Measurements from ENCODE around the gene FNDC8.
A peak's percentile ranks its signal among the peaks of the same experiment; 100 is the strongest.
"Not testable (repeated sequence)": the region's sequence is repeated elsewhere in the genome, so short reads cannot be mapped to it uniquely, and the experiment has no call there.

Gene FNDC8

DNA sequence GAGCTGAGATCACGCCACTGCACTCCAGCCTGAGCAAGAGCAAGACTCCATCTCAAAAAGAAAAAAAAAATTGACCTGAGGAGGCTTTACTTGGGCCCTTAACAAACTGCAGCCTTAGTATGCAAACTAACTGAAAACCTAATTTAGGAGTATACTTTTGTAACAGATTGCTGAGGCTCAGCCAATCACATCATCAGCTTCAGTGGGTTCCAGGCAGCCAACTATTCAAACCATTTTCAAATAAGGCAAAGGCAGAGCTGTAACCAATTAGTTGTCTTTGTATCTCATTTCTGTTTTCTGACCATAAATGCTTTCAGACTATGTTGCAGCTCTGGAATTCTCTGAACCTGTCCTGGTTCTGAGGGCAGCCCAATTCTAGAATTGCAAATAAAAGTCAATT is 25.7 kb upstream of the FNDC8 start:
- DNase-seq (ENCODE audit: low spot score), result no peak

DNA sequence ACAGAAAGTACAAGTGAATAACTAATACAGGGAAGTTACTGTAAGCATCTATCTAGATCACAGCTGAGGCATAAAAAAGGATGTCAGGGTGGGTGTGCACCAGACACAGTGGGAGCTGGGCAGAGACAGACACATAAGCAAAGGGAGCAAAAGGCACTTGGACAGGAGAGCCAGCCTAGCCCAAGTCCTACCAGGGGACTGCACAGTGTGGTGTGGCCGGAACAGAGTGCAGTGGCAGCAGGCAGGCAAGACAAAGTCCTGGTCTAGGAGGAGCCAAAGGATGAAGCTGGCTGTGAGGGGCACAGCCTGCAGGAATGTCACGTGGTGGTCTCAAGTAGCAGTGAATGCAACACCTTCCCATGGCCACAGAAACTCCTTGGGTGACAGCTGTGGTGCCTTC is 23.6 kb upstream of the FNDC8 start:
- no peak for DNase-seq (ENCODE audit: low spot score)

DNA sequence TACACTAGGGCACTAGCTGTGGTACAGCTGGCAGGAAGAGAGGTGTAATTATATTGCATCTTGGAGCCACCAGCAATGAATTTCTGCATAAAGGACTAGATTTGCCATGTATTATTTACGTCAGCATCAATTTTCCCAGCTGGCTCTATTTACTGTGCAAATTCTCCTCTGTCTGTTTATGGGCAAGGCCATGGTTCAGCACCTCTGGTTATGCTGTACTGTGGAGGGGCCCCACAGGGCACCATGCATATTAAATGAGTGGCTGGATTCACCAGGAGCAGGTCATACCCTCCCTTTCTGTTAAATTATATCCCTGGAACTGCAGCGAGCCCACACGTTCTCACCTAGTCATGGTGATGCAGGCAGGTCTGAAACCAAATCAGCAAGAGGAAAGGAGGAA is 21.5 kb upstream of the FNDC8 start:
- DNase-seq (ENCODE audit: low spot score), result no peak

DNA sequence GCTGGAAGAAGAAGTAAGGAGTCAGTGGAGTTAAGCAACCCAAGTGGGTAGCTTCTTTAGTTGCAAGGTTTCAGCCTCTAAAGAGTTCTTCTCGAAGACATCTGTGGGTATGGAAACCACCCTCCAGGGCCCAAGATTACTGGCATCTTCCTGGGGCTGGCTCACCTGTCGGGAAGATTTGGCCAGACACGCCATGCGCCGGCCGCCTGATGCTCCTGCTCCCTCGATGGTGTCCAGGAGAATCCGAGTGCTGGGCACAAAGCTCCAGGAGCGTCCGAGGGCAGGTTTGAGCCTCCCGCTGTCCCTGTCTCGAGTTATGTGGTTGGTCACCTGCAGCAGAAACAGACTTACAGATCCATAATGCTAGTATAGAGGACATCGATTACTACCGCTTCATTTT is 20.4 kb upstream of the FNDC8 start:
- DNase-seq (ENCODE audit: low spot score), result no peak

DNA sequence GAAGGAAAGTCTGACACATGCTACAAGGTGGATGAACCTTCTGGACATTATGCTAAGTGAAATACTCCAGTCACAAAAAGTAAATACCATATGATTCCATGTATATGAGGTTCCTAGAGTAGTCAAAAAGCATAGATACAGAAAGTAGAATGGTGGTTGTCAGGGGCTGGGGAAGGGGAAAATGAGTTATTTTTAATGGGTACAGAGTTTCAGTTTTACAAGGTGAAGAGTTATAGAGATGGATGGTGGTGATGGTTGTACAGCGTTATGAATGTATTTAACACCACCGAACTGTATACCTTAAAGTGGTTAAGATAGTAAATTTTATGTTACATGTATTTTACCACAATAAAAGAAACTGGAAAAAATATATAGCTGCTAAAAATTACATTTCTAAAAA is 19.7 kb upstream of the FNDC8 start:
- no peak for DNase-seq (ENCODE audit: low spot score)

DNA sequence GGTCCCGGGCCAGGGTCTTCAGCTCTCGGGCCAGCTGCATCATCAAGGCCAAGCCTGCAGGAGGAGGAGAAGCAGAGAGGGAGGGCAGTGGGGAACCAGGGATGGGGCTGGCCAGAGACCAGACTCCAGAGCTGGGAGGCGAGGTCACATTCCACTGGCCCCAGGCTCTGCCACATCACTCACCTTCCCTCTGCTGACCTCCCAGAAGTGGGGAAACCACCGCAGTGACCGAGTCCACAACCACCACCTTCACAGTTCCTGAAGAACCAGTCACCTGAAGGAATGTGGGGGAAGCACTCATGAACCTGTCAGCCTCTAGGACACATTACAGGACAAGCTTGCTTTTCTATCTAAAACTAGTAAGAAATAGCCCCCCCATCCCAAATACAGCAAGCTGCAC is 18.1 kb upstream of the FNDC8 start:
- no peak for DNase-seq (ENCODE audit: low spot score)

DNA sequence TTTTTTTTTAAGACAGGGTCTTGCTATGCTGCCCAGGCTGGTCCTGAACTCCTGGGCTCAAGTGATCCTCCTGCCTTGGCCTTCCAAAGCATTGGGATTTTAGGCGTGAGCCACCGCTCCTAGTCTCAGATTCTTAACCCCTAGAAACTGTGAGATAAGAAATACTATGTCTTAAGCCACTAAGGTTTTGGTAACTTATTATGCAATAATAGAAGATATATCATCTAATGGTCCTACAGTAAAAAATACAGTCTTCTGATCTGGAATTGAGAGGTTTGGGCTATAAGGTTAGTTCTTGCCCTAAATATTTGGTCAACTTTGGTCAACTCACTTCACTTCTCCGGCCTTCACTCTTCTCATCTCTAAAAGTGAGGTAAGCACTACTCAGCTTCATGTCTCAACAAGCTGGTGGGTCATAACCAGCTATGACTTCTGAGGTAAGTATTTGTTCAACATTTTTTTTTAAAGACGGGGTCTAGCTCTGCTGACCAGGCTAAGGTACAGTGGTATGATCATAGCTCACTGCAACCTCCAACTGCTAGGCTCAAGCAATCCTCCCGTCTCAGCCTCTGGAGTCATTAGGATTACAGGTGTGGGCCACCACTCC is 16.5 kb upstream of the FNDC8 start:
- no peak for DNase-seq (ENCODE audit: low spot score)

DNA sequence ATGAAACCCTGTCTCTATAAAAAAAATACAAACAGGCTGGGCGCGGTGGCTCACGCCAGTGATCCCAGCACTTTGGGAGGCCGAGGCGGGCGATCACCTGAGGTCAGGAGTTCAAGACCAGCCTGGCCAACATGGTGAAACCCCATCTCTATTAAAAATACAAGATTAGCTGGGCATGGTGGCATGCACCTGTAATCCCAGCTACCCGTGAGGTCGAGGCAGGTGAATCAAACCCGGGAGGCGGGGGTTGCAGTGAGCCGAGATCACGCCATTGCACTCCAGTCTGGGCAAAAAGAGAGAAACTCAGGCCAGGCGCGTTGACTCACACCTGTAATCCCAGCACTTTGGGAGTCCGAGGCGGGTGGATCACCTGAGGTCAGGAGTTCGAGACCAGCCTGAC is 10.6 kb upstream of the FNDC8 start:
- DNase-seq (ENCODE audit: low spot score), result not testable (repeated sequence)

DNA sequence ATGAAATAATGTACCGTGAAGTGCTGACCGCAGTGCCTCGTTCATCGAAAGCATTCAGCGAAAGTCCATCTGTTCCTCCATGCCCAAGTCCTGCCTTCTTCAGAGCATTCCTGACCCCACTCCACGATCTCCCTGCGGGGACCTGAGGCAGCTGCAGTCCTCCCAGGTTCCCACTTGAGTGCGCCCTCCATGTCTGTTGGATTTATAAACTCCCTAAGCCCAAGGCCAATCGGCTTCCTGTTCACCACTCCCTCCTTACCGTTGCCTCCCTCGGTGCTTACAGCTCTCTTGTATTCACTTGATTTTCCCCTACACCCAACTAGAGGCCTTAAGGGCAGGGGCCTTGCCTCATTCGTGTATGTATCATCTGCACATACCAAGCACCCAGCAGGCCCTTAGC is 4.6 kb upstream of the FNDC8 start:
- no peak for DNase-seq (ENCODE audit: low spot score)

DNA sequence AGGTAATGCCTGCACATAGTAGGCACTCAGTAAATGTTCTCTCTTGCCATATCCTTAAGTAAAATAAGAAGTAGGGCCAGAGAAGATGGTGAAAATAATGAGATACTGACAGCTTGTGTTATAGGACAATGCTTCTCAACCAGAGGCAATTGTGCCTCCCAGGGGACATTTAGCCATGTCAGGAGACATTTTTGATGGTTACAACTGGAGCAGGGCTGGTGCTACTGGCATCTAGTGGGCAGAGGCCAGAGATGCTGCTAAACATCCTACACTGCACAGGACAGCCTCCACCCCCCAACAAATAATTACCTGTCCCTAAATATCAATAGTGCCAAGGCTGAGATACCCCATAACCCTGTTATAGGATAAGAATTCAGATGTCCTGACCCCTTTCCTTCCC is 3.4 kb upstream of the FNDC8 start:
- peak; percentile 56 for DNase-seq (ENCODE audit: low spot score)

DNA sequence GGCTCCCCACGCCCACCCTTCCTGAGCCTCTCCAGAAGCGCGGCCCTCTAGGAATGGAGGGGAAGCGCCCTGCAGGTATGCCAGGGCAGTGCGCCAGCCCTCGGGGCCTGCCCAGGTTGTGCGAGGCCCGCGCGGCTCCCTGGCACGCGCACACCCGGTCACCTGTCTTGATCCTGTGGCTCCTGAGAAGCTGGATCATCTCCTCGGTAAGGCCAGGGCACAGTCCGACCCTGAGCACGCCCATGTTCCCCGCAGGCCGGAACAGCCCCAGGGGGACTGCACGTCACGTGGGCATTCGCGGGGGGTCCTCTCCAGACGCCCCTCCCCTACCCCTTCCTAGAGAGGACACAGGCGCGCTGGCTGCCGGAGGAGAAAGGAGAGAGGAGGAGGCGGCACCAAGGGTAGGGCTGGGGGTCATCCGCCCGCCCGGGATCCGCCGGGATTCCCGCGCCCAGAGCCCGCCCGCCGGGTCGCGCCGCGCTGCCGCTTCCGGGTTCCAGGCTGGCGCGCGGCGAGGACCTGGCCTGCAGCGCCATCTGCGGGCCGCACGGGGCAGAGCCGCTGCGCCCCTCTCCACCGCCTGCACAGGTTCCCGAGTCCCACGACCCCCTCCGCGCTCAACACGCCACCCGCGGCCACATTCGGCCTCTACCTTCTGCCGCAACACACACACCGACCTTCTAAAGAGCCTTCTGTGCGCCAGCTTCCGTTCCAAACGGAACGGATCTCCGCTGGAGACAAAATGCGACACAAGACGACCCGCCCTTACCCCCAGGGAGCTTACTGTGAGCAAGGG is 1.8 kb upstream of the FNDC8 start, which contains the start of gene RAD51D:
TSS of gene RAD51D (minus strand) at position 491 of the 796 bp plus-strand sequence. CDS start at position 244, 247 bp downstream.
- DNase-seq (ENCODE audit: low spot score), result peak; percentile 77

DNA sequence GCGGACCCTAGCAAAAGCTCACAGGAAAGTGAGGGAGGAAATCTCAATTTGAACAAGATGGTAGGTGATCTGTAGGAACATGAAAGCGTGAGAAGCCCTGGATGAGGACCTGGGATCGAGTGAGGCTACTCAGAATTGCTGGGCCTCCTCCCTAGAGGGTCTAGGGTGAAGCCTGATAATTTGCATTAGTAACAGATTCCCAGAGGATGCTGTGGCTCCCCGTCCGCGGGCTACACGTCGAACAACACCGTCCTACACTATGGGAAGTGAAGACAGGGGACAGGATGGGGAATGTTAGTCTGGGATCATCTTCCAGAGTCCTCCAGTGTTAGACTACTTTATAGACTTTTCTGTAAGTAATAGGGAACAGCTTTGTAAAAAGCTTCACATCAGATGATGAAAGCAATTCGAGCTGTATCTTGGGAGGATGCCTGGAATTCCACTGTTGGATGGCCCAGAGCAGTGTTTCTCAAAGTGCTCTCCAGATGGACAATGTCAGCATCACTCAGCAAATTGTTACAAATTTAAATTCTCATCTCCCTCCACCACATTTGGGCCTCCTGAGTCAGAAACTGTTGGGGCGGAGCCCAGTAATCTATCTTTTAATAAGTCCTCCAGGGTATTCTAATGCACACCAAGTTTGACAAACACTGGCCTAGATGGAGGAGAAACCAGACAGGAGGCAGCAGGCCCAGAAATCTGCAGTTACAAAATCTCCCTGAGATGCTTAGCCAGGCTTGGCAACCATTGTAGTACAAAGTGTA is 6.5 kb downstream of the FNDC8 start:
- DNase-seq (ENCODE audit: low spot score), result no peak

DNA sequence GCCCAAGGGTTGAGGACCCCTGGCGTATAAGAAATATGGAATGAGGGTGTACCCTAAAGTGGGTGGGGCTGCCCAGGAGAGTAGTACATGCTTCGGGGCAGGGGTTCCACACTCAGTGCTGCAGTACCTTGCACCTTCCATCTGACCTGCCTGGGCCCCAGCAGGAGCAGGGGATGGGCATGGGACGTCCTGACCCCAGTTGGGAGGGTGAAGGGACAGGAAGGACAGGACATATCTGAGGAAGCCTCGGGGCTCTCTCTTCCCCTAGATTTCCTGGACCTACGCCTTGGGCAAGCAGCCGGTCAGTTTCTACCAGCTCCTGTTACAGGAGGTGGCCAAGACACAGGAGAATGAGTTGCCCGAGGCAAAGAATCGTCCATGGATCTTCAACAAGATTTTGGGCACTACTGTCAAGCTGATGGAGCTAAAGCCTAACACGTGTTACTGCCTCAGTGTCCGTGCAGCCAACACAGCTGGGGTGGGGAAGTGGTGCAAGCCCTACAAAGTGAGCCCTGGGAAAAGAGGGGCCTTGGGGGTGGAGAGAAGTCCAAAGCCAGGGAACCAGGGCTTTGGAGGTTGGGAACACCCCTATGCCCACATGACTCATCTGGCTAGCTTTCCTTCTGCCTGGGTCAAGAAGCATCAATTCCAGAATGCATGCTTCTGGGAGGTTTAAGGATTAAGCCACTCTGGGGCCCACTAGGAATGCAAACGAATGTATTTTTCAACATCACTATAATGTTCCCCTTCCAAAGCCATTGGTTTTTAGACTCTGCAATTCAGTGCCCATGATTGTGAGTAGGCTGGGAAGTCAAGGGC is 7.9 kb downstream of the FNDC8 start:
- DNase-seq (ENCODE audit: low spot score), result no peak

DNA sequence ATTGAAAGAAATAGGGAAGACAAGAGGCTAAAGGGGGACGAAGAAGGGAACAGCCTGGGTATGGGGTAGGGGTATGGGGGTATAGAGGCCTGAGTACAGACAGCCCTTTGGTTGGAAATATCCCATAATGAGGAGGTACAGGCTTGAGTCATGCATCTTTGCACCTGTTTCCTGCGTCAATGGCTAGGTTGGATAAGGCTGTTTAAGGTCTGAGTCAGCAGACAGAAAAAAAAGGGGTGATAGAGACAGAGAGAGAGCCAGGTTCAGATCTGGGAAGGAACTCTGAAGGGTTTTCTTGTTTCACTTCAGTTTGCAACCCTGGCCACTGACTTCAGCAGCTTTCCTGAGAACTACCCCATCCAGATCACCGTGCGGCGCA is 8.5 kb downstream of the FNDC8 start:
- DNase-seq (ENCODE audit: low spot score), result no peak

DNA sequence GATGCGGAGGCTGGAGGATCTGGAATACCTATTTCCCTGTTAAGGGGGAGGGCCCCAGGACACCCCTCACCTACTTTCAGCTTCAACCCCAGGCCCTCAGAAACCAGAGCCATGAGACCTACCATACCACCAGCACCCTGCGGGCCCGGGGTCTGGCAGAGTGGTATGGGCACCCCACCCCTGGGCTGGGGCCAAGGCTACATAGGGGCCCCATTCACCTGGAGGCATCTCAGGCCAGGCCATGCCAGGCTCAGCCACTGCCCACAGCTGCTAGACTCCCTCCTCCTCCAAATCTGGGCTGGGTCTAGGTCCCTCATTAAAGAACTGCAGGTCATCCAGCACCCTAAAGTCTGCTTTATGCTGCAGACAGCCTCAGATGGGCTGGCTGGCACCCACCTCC is 9.0 kb downstream of the FNDC8 start:
- no peak for DNase-seq (ENCODE audit: low spot score)

DNA sequence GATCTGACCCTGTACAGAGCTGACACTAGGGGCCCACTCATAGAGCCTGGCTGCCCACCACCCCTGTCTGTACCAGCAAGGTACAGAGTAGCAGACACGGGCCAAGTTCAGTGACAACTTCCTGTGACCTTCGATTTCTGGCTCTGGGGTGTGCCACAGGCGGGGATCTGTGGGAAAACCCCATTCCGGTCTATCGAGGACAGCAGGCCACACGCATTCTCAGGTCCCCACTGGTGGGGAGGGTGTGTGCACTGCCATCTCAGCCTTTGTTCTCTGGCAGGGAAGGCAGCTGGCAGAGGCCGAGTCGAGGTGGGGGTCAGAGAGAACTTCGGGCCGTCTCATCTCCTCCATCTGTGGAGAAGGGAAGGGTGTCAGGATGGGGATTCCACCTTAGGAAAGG is 10.7 kb downstream of the FNDC8 start:
- no peak for DNase-seq (ENCODE audit: low spot score)

DNA sequence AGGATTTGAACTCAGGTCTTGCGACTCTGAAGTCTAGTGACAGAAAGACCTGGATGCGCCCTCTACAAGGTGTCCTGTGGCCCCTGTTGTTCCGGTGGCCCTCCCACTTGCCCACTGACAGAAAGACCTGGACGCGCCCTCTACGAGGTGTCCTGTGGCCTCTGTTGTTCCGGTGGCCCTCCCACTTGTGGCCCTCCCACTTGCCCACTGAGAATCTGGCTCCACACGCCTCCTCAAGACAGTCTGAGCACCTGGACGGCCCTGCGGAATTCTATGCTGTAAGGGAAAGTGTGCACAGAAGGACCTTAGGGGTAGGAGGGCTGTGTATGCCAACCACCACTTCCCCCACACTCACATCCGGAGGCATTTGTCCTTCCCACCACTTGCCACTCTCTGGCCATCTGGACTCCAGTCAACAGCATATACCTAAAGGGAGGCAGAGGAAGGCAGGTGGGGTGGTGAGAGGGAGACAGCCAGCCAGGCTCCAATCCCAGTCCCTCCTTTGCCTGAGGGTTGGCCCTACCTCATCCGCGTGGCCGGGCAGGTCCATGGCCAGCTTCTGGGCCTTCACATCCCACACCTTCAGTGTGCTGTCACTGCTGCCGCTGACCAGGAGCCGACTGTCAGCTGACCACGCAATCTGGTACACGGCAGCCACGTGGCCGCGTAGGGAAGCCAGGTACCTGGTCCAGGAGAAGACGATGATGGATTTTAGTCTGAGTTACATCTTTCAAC is 11.6 kb downstream of the FNDC8 start:
- DNase-seq (ENCODE audit: low spot score), result no peak

DNA sequence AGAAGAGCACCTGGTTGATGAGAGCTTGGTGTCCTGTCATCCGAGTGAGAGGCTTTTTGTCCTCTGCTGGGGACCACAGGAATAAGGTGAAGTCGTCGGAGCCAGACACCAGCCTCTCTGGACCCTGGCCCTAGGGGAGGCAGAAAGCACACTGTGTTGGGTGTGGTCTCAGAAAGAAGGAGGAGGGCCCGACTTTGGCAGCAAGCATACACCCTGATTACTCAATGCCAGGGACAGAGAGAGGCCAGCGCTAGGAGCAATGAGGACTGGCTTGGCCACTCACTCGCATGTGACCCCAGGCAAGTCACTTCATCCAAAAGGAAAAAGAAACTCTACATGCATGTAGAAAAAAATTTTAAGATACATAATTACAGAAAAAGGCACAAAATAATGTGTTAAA is 13.9 kb downstream of the FNDC8 start:
- no peak for DNase-seq (ENCODE audit: low spot score)

DNA sequence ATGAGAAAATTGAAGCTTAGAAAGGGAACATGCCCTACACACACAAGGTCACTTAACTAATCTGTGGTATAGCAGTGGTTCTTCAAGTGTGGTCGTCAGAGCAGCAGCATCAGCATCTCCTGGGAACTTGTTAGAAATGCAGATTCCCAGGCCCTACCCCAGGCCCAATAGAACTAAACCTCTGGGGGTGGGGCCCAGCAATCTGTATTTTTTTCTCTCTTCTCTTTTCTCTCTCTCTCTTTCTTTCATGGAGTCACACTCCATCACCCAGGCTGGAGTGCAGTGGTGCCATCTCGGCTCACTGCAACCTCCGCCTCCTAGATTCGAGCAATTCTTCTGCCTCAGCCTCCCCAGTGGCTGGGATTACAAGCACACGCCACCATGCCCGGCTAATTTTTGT is 16.8 kb downstream of the FNDC8 start:
- no peak for DNase-seq (ENCODE audit: low spot score)

DNA sequence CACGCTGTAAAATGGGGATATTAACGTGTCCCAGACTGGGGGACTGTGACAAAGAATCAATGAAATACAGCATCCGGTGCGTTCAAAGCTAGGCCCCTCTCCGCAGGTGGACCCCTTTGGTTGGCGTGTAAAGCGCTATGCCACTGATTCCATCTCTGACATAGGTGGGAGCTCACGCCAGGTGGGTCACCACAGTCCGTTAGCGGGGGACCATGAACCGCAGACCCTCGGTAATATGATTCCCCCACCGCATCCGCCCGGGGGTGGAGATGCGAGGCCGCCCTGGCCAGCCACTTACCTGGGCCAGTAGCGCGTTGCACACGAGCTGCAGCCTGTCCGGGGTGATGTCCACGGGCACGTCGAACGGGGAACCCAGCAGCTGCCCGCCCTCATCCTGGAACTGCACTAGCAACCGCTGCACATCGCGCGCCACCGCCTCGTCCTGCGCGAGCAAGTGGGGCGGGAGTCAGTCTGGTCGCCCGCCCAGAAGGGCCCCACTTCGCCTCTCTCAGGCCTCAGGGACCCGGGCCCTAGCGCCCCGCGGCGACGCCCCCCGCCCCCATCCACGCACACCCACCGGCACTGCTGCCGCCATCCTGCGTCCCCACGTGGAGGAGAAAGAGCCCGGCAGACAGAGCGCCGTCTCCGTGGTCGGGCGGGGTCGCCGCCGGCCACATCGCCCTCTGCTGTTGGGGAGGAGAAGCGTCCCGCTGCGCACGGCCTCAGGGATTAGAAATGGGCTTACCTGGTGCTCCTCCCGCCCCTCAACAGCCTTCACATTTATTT is 20.5 kb downstream of the FNDC8 start, which contains the start of gene NLE1:
TSS of gene NLE1 (minus strand) at position 623 of the 786 bp plus-strand sequence. CDS start at position 595, 28 bp downstream.
- peak; percentile 91 for DNase-seq (ENCODE audit: low spot score)

DNA sequence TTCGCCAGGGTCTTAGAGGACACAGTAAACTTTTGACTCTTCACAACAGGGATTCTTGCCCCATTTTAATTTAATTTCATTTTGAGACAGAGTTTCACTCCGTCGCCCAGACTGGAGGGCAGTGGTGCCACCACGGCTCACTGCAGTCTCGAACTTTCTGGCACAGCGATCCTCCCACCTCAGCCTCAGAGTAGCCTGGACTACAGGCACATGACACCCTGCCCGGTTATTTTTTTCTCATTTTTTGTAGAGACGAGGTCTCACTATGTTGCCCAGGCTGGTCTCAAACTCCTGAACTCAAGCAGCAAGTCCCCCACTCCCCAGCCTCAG is 21.0 kb downstream of the FNDC8 start:
- DNase-seq (ENCODE audit: low spot score), result no peak

Data from CD4-positive, alpha-beta T cell treated with Interleukin-2 at 100 ng/mL for 4 hours (primary cell).